Prostate gland (tissue), 2 donors: ENCODE data around the gene PDE4D.

Experiments
- CTCF ChIP-seq, 4 experiments: fragments of 200-600 bp in 2 of 4; fragments of 450-650 bp in 2 of 4; sonication (generic) in 2 of 4; IDR thresholded peaks; 1 replicate in 3 of 4; 2 replicates in 1 of 4; pipeline ENCODE4 v1.5.1; 2016 to 2019; ENCODE audit warnings: antibody characterized with exemption in 4 of 4, mild to moderate bottlenecking in 2 of 4, moderate library complexity in 2 of 4
- POLR2A ChIP-seq: fragments of 450-650 bp; IDR thresholded peaks from one replicate; pipeline ENCODE4 v1.6.1; 2016; ENCODE audit warnings: antibody characterized with exemption, mild to moderate bottlenecking
- POLR2AphosphoS5 ChIP-seq: sonication (generic); formaldehyde crosslinking; IDR thresholded peaks from one replicate; pipeline ENCODE4 v1.6.1; 2017; ENCODE audit warnings: antibody characterized with exemption

GRCh38 chr5:59753599-59753998 is 139.9 kb downstream of the PDE4D start:
- TF ChIP-seq CTCF (IDR thresholded peaks at IDR 0.05) (no peak), POLR2A (no peak), POLR2AphosphoS5 (no peak)
